HG03442 (cell line): Measurements from ENCODE around the gene GDPD5.

Source experiments
- ATAC-seq: cut with Tn5 transposase; IDR thresholded peaks from one replicate; pipeline ENCODE4 v1.9.1; 2021; ENCODE audit warnings: mild to moderate bottlenecking, moderate library complexity; ENCODE audit not compliant: unreplicated experiment

The GDPD5 gene

DNA sequence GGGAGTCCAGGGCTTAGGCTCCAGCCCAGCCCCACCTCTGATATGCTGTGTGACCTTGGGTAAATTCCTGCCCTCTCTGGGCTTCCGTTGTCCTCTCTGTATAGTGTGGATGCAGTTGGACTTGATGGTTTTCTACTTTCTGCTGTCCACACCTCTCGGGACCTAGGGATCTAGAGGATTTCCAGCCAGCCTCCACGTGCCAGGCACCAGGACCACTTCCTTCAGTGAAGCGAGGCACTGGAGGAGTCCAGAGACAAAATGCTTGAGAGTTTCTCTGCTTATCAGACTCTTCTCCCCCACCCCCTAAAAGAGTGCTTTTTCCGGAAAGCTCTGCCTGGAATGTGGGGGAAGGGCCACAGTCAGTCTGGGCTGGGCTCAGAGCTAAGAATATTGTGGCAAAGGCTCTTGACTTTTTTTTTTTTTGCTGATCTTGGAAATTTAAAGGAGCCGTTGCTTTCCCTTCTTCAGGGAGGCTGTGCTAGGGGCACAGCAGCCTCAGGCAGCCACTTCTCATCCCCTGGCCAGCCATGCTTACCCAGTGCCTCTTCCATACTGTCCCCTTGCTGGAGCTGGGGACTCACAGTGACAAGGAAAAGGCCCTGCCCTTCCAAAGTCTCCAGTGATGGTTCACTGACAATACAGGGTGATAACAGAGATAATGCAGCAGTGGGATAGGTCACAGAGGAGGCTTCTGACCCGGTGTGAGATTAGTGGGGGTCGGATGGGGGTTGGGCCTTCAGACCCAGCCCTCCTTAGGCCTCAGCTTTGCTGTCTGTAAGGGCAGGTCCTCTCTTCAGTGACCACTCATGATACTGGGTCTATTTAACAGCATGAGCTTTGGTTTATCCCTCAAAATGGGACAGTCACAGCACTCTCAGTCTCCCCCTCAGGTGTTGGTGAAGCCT, 33.5 kb upstream of the GDPD5 start:
- no peak for ATAC-seq

DNA sequence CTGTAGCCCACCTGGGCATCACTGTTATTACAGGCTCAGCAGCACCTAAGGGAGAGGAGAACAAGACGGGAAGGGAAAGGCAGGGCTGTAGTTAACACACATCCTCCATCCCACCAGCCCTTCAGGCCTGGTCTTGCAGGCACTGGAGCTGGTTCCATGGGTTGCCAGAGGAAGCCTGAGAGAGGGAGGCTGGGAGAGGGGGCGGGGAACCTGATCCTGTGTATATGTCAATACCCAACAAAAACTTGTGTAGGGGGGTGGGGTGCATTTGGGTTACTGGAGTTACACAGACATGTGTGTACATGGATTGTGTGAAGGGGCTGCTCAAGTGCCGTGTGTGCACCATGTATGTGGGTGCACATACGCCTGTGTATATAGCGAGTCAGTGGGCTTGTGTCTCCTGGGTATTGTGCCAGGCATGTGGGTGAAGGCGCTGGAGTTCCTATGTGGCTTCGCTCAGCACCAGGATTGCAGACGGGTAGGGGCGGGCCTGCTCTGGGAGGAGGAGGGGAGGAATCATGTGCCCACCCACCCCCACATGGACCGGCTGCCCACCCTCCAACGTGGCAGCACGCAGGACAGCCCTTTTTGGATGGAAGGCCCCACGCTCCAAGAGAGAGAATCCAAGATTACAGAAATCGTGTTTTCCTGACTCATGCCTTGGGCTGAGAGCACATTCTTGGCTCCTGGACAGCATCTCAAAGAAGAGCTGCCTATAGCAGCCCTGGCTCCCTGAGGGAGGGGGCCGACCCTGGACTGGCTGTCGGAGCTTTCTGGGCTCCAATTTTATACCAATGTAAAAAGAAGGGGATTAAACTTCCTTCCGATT, 32.1 kb upstream of the GDPD5 start:
- ATAC-seq, result no peak

DNA sequence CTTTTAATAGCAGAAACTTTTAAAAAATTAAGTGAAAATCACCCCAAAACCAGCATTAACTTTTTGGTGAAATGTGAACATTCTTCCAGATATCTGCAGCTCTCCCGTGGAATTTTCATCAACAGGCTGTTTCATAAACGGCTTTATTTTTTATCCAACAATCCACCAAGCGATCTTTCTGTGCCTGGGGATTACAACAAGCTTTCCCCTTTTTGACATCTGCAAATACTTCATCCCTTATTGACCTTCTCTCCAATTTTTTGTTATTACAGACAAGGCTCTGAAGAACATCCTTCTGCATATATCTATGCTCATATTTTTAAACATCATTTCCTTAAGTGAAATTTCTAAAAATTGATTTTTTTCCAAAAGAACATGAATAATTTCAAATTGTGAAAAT, 30.5 kb upstream of the GDPD5 start:
- ATAC-seq, result no peak

DNA sequence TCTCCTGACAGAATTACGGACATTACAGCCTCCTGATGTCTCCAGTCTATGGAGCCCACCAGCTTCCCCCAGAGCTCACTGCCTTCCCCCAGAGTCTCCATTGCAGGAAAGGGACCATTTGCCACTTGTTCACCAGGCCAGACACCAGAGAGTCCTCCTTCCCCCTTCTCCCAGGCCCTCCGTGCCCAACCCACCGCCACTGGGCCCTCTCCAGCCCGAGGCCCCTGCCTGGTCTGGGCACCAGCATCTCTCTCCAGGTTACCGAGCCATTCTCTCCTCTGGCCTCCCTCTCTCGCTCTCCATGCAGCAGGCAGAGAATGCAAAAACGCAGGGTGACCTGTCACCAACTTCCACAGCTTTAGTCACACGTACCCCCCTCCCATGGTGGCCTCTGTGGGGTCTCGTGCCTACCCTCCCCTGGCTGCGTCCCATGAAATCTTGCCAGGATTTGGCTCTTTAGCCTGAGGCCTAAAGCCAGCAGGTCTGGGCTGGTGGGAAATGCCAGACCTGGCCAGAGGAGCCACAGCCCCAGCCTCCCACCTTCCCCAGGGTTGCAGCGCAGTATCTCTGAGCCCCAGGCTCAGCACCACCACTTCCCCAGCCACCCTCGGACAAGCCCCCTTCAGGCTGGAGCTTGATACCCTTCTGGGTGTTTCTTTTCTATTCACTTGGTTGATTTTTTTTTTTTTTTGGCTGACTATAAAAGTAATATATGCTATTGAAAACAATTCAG, 29.5 kb upstream of the GDPD5 start:
- no peak for ATAC-seq

DNA sequence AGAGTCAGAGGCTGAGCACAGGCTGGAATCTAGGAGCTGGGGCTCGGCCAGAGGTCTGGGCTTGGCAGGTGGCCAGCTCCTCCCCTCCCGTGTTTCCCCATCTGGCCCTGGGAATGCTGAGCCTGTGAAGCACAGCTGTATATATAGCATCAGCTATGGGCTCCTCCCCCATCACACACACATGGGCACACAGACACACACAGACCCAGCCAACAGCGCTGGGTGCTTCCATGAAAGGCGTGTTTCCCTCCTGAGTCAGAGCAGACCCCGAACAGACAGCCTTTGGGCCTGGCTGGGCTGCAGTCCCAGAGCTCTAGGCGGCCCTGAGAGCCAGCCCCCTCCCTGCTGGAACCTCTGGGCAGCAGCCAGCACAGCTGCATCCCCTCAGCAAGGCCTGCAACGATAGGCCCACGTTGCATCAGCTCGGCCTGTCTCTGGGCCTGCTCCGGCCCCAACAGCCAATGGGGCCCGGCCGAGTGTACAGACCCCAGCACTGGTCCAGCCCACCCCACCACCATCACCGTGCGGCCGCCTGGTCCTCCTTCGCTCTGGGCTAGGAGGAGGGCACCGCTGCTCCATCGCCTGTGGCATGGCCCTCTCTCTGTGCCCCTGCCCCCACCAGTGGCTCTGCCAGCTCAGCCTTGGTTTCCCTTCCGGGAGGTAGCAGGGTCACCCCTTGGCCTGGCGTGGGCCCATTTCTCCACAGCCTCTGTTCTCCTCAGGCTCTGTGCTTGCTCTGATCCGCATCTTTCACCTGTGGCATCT, 28.7 kb upstream of the GDPD5 start:
- no peak for ATAC-seq

DNA sequence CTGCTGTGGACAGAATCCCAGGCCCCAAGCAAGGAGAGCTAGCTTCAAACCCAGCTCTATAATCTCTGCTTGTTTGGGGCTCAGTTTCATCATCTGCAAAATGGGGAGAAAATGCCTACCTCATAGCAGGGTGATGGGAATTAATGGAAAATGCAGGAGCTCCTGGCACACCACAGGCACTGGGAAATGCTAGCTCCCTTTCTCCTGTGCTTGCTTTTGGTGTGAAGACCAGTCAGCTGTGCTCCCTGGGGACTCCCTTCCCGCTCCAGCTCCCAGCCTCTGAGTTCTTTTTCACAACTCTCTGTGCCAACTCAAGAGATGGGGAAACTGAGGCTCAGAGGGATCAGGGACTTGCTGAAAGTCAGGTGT, 28.1 kb upstream of the GDPD5 start:
- ATAC-seq, result no peak

DNA sequence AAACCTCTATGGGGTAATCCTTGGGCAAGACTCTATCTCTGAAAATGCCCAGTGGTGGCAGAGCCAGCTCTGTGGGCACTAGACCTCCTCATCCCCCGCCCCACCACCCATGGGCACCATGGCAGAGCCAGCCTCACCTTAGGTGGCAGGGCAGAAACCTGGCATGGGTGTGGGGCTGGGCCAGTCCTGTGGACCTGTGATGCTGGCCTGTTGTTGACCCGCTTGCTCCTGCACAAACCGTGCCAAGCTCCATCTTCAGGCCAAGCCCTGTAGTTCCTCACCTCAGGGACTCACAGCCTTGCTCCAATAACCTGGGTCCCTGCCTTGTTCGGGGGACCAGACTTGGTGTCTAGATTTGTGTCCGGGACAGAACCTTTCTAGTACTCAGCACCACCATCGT, 27.4 kb upstream of the GDPD5 start:
- no peak for ATAC-seq

DNA sequence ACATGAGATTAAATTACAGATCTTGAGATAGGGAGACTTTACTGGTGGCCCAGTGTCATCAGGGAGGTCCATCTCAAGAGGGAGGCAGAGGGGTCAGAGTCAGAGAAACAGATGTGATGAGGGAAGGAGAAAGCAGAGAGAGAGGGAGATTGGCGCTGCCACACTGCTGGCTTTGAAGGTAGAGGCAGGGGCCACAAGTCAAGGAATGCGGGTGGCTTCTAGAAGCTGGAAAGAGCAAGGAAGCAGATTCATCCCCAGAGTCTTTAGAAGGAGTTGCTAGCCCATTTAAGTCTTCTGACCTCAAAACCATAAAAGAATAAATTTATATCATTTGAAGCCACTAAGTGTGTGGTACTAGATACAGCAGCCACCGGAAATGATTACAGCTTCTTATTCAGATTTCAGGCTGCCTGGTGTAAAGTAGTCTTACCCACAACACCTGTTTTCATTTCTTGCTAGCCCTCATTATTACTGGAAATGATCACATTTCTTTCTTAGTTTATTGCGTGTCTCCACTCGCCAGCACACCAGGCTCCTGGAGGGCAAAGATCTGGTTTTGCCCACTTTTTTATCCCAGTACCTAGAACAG, 23.7 kb upstream of the GDPD5 start:
- ATAC-seq, result no peak

DNA sequence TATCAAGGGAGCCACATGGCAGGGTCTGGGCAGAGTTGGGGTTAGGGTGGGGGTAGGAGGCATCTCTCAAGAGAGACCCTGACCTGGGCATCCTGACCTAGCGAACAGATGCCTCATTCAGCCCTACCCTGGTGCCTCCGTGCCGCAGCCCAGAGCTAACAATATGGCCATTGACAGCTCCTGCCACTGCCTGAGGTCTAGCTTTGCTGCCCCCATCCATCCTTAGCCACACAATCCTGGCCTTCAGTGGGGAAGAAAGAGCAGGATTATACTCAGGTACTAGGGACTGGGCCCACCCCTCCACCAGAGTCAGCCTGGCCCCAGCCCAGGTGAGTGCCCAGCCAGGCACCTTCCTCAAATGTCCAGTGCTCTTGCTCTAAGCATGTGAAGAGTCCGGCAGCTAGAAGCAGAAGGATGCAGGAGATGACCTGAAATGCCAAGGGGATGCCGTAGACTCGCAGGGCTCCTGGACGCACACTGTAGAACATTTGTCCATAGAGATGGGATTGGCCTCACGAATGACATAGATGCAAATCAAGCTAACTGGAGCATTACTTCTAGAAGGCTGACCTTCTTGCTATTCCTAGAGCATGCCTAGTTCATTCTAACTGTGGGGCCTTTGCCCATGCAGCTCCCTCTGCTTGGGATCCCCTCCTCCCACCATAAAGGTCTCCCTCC, 23.0 kb upstream of the GDPD5 start:
- ATAC-seq, result no peak

DNA sequence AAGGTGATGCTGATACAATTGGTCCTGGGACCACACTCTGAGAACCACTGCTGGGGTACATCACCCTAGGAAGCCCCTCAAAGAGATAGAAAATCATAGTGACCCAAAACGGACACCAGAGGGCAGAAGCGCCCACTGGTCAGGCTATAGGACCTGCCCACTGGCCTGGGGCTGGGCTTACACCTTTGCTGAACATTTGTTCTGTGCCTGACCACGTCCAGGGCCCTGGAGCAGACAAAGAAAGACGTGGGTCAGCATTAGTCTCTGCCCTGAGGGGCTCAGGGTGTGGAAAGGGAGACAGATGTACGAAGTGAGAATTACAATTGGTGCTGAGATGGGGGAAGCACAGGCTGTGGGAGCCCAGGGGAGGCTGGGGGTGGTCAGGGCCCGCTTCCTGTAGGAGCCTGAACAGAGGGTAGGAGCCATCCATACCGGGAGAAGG, 21.9 kb upstream of the GDPD5 start:
- ATAC-seq, result no peak

DNA sequence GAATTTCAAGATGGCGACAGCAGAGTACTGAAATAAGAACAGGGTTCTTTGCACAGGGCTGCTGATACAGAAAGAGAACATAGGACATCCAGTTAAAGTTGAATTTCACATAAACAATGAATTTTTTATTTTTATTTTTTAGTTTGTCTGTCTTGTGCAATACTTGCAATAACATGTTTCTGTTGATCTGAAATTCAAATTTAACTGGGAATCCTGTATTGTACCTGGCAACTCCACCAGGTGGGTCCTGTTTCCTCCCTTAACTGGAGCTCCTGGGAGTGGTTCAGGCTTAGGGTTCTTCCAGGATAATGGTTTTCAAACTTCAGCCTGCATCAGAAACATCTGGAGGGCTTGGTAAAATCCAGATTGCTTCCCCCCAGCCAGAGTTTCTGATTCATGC, 21.4 kb upstream of the GDPD5 start:
- ATAC-seq, result no peak

DNA sequence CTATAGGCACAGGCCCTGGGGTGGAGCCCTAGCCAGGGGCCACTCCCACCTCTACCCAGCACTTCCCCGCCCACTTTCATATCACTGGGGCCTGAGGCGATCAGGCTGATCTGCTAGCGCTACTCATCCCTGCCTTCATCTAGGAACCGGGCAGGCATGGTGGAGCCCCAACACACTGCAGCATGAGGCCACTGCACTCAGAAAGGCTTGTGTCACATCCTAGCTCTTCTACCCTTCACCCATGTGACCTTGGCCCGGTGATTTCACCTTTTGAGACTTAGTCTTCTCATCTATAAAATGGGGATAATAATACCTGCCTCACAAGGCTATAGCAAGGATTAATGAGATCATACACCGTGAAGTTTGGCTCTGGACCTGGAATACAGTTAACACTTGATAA, 18.1 kb upstream of the GDPD5 start:
- no peak for ATAC-seq

DNA sequence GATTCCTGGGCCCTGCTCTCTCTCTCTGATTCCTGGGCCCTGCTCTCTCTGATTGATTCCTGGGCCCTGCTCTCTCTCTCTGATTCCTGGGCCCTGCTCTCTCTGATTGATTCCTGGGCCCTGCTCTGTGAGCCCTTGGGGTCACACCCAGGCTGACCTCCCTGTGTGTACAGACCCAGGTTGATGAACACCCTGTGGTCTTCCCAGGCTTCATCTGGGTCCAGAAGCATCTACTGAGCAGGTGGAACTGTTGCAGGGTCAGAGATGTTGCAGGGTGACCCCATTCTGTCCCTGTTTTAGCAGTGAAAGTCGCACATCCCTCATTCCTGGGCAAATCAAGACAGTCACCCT, 16.3 kb upstream of the GDPD5 start:
- ATAC-seq, result no peak

DNA sequence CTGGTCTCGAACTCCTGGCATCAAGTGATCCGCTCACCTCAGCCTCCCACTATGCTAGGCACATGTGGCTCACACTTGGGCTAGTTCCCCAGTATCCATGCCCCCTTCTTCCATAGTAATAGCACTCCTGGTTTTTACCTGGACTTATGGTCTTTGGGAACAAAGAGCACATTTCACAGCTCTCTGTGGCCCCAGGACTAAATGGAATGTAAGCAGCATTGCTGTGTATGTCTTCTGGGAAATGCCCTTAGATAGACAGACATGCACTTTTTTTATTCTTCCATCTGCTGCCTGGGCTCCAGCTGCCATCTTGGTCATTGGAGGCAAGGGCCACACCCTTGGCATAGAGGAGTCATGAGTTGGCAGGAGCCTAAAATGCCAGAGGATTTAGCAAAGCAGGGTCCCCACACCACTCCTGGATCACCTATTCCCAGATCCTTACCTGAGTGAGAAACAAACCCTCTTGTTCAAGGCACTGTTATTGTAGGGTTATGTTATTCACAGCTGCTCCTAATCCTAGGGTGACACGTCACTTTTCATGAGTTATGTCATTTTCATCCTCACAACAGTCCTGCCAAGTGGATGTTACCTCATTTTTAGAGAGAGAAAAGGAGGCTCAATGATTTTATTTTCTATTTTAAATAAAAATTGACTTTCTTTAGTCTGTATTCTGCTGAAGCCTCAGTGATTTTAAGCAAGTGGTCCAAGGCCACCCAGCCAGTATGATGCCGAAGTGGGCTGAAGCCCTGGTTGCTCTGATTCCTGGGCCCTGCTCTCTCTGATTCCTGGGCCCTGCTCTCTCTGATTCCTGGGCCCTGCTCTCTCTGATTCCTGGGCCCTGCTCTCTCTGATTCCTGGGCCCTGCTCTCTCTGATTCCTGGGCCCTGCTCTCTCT, 15.7 kb upstream of the GDPD5 start:
- no peak for ATAC-seq

DNA sequence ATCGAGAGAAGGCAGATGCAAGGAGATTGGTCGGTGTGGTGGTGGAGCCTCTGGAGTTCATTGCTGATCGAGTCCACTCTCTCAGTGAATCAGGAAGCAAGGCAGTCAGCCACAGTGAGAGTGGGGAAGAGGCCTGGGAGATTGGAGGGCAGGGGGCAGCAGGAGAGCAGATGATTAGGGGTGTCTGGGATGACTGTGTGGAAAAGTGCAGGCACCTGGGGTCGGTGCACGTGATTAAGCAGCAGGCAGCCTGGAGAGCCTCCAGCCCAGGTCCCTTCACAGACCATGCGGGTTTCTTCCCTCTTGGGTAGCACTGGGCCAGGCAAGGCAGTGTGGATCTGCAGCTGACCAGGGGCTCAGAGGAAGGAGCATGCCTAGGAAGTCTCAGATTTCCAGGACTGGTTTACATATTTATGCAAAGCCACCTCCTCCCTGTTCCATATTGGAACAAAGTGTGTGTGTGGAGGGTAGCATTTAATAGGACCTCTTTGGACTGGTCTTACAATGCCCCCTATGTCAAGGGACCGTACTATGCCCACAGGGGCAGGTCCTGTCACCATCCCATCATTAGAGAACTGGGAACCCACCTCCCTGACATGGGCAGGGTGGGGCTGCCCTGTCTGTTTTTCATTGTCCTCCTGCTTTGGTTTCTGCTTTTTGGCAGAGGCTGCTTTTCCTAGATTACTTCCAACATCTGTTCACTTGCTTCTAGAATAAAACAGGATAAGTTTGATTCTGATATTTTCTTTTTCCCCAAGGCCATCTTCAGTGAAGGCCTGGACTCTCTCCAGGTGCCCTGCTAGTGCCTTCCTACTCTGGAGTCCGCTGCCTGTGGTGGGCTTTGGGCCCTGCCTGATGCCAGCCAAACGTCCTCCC, 14.0 kb upstream of the GDPD5 start:
- ATAC-seq, result no peak

DNA sequence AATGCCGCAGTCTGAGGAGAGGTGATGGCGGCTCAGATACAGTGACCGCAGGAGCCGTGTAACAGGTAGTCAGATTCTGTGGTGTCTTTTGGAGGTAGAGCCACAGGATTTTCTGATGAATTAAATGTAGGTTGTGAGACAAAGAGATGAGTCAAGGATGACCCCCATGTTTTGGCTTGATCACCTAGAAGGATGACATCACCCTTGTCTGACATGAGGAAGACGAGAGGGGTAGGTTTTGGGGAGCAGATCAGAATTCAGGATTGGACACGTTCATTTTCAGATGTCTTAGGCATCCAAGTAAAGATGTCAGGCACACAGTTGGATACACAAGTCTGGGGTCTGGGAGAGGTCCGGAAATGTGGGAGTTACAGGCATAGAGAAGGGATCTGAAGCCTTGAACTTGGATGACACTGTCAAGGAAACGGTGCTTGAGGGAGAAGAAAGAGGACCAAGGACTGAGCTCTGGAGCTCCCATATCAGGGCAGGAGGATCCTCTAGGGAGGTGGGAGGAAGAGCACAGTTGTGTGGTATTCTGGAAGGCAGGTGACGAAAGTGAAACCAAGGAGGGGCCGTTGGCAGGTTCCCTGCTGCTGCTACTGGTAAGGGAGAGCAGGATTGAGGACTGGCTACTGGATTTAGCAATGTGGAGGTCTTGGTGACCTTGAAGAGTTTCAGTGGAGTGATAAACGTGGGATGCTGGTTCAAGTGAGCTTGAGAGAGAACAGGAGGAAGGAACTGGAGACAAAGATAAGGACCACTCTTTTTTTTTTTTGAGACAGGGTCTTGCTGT, 12.6 kb upstream of the GDPD5 start:
- no peak for ATAC-seq

DNA sequence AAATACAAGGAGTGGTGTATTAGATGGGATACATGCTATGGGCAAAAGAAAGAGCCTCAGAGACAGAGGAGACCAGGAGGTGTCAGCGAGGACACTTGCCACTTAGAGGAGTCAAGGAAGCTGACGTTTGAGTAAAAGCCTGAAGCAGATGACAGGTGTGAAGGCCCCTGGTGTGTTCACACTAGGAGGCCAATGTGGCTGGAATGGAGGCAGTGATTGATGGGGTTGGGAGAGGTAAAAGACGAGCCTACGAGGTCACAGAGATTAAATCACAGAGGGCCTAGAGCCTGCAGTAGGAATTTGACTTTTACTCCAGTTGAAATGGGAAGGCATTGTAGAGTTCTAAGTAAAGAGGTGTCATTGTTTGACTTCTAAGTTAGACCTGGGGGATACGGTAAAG, 12.0 kb upstream of the GDPD5 start:
- ATAC-seq, result no peak
